ENCODE results near the gene TMEM181.
"Not testable (repeated sequence)": the region's sequence is repeated elsewhere in the genome, so short reads cannot be mapped to it uniquely, and the experiment has no call there.

TMEM181 gene

GRCh38 chr6:158631678-158632537 is 72.0 kb downstream of the TMEM181 start:
- H3K27ac ChIP-seq (ENCODE audit: low read depth, low read length, severe bottlenecking), result peak overlapping the region; percentile 57
- peaks cover 11% of the 10 kb centered on the region for H3K4me1 ChIP-seq (ENCODE audit: control insufficient read depth, insufficient read depth, low read length, poor library complexity, severe bottlenecking)
- 86 to 90% methylated on average over 11 to 16 of the region's 19 CpGs for WGBS, 2 experiments (ENCODE audit: insufficient coverage in 2 of 2)
- peaks cover 71% of the 10 kb centered on the region for H3K36me3 ChIP-seq (ENCODE audit: control insufficient read depth, insufficient read depth, low read length)
- no peaks in the 10 kb centered on the region for H3K9me3 ChIP-seq (ENCODE audit: control insufficient read depth, low read length)
- no peak overlapping the region for H3K4me3 ChIP-seq (ENCODE audit: extremely low read depth, insufficient read depth, low read length, poor library complexity, severe bottlenecking)

- peak overlapping the region; percentile 57 for H3K27ac ChIP-seq (ENCODE audit: low read depth, low read length, severe bottlenecking)
- peaks cover 11% of the 10 kb centered on the region for H3K4me1 ChIP-seq (ENCODE audit: control insufficient read depth, insufficient read depth, low read length, poor library complexity, severe bottlenecking)
- peaks cover 72% of the 10 kb centered on the region for H3K36me3 ChIP-seq (ENCODE audit: control insufficient read depth, insufficient read depth, low read length)
- not testable (repeated sequence) for H3K4me3 ChIP-seq (ENCODE audit: extremely low read depth, insufficient read depth, low read length, poor library complexity, severe bottlenecking); H3K9me3 ChIP-seq (ENCODE audit: control insufficient read depth, low read length)
- no CpG with 5 or more reads among the region's 3 CpGs for WGBS, 2 experiments (ENCODE audit: insufficient coverage in 2 of 2)
Observed at GRCh38 chr6:158632538-158633119, 72.7 kb downstream of the TMEM181 start.

- H3K4me1 ChIP-seq (ENCODE audit: control insufficient read depth, insufficient read depth, low read length, poor library complexity, severe bottlenecking), result peaks cover 11% of the 10 kb centered on the region
- no peak overlapping the region for H3K4me3 ChIP-seq (ENCODE audit: extremely low read depth, insufficient read depth, low read length, poor library complexity, severe bottlenecking)
- 95 to 98% methylated on average over 9 to 11 of the region's 11 CpGs for WGBS, 2 experiments (ENCODE audit: insufficient coverage in 2 of 2)
- H3K36me3 ChIP-seq (ENCODE audit: control insufficient read depth, insufficient read depth, low read length), result peaks cover 69% of the 10 kb centered on the region
- no peaks in the 10 kb centered on the region for H3K9me3 ChIP-seq (ENCODE audit: control insufficient read depth, low read length)
- no peak overlapping the region for H3K27ac ChIP-seq (ENCODE audit: low read depth, low read length, severe bottlenecking)
Observed at GRCh38 chr6:158633127-158633526, 73.2 kb downstream of the TMEM181 start.

GRCh38 chr6:158634695-158635426 is 75.0 kb downstream of the TMEM181 start:
- peaks cover 11% of the 10 kb centered on the region for H3K4me1 ChIP-seq (ENCODE audit: control insufficient read depth, insufficient read depth, low read length, poor library complexity, severe bottlenecking)
- no peak overlapping the region for H3K27ac ChIP-seq (ENCODE audit: low read depth, low read length, severe bottlenecking)
- WGBS, 2 experiments (ENCODE audit: insufficient coverage in 2 of 2), result 67 to 100% methylated on average over 1 of the region's 6 CpGs
- no peaks in the 10 kb centered on the region for H3K9me3 ChIP-seq (ENCODE audit: control insufficient read depth, low read length)
- H3K36me3 ChIP-seq (ENCODE audit: control insufficient read depth, insufficient read depth, low read length), result peaks cover 61% of the 10 kb centered on the region
- H3K4me3 ChIP-seq (ENCODE audit: extremely low read depth, insufficient read depth, low read length, poor library complexity, severe bottlenecking), result no peak overlapping the region

GRCh38 chr6:158635427-158636073 is 75.7 kb downstream of the TMEM181 start:
- peaks cover 54% of the 10 kb centered on the region for H3K36me3 ChIP-seq (ENCODE audit: control insufficient read depth, insufficient read depth, low read length)
- H3K9me3 ChIP-seq (ENCODE audit: control insufficient read depth, low read length), result no peaks in the 10 kb centered on the region
- peaks cover 13% of the 10 kb centered on the region for H3K4me1 ChIP-seq (ENCODE audit: control insufficient read depth, insufficient read depth, low read length, poor library complexity, severe bottlenecking)
- no peak overlapping the region for H3K4me3 ChIP-seq (ENCODE audit: extremely low read depth, insufficient read depth, low read length, poor library complexity, severe bottlenecking)
- H3K27ac ChIP-seq (ENCODE audit: low read depth, low read length, severe bottlenecking), result no peak overlapping the region
- 97 to 100% methylated on average over 2 to 3 of the region's 7 CpGs for WGBS, 2 experiments (ENCODE audit: insufficient coverage in 2 of 2)

GRCh38 chr6:158636778-158637177 is 76.9 kb downstream of the TMEM181 start:
- H3K4me1 ChIP-seq (ENCODE audit: control insufficient read depth, insufficient read depth, low read length, poor library complexity, severe bottlenecking), result peaks cover 12% of the 10 kb centered on the region
- no peak overlapping the region for H3K4me3 ChIP-seq (ENCODE audit: extremely low read depth, insufficient read depth, low read length, poor library complexity, severe bottlenecking)
- WGBS, 2 experiments (ENCODE audit: insufficient coverage in 2 of 2), result 98 to 100% methylated on average over 4 to 5 of the region's 8 CpGs
- H3K36me3 ChIP-seq (ENCODE audit: control insufficient read depth, insufficient read depth, low read length), result peaks cover 47% of the 10 kb centered on the region
- H3K9me3 ChIP-seq (ENCODE audit: control insufficient read depth, low read length), result no peaks in the 10 kb centered on the region
- H3K27ac ChIP-seq (ENCODE audit: low read depth, low read length, severe bottlenecking), result no peak overlapping the region

GRCh38 chr6:158638324-158638854 is 78.5 kb downstream of the TMEM181 start:
- WGBS, 2 experiments (ENCODE audit: insufficient coverage in 2 of 2), result 92 to 100% methylated on average over 1 to 2 of the region's 3 CpGs
- Histone ChIP-seq H3K36me3 (ENCODE audit: control insufficient read depth, insufficient read depth, low read length) (peaks cover 49% of the 10 kb centered on the region), H3K9me3 (ENCODE audit: control insufficient read depth, low read length) (no peaks in the 10 kb centered on the region), H3K4me1 (ENCODE audit: control insufficient read depth, insufficient read depth, low read length, poor library complexity, severe bottlenecking) (peaks cover 15% of the 10 kb centered on the region), H3K4me3 (ENCODE audit: extremely low read depth, insufficient read depth, low read length, poor library complexity, severe bottlenecking) (no peak overlapping the region), H3K27ac (ENCODE audit: low read depth, low read length, severe bottlenecking) (no peak overlapping the region)

- WGBS, 2 experiments (ENCODE audit: insufficient coverage in 2 of 2), result 93 to 100% methylated on average over 4 of the region's 5 CpGs
- no peak overlapping the region for H3K27ac ChIP-seq (ENCODE audit: low read depth, low read length, severe bottlenecking)
- H3K4me1 ChIP-seq (ENCODE audit: control insufficient read depth, insufficient read depth, low read length, poor library complexity, severe bottlenecking), result peaks cover 17% of the 10 kb centered on the region
- no peaks in the 10 kb centered on the region for H3K9me3 ChIP-seq (ENCODE audit: control insufficient read depth, low read length)
- H3K4me3 ChIP-seq (ENCODE audit: extremely low read depth, insufficient read depth, low read length, poor library complexity, severe bottlenecking), result no peak overlapping the region
- peaks cover 49% of the 10 kb centered on the region for H3K36me3 ChIP-seq (ENCODE audit: control insufficient read depth, insufficient read depth, low read length)
Observed at GRCh38 chr6:158639056-158639455, 79.2 kb downstream of the TMEM181 start.

GRCh38 chr6:158640519-158640918 is 80.6 kb downstream of the TMEM181 start:
- Histone ChIP-seq H3K9me3 (ENCODE audit: control insufficient read depth, low read length) (no peaks in the 10 kb centered on the region), H3K4me1 (ENCODE audit: control insufficient read depth, insufficient read depth, low read length, poor library complexity, severe bottlenecking) (peaks cover 20% of the 10 kb centered on the region), H3K36me3 (ENCODE audit: control insufficient read depth, insufficient read depth, low read length) (peaks cover 42% of the 10 kb centered on the region), H3K4me3 (ENCODE audit: extremely low read depth, insufficient read depth, low read length, poor library complexity, severe bottlenecking) (no peak overlapping the region), H3K27ac (ENCODE audit: low read depth, low read length, severe bottlenecking) (no peak overlapping the region)
- 85 to 96% methylated on average over 2 of the region's 2 CpGs for WGBS, 2 experiments (ENCODE audit: insufficient coverage in 2 of 2)

GRCh38 chr6:158642097-158642601 is 82.3 kb downstream of the TMEM181 start:
- H3K4me3 ChIP-seq (ENCODE audit: extremely low read depth, insufficient read depth, low read length, poor library complexity, severe bottlenecking), result no peak overlapping the region
- WGBS, 2 experiments (ENCODE audit: insufficient coverage in 2 of 2), result 80 to 91% methylated on average over 5 of the region's 8 CpGs
- H3K36me3 ChIP-seq (ENCODE audit: control insufficient read depth, insufficient read depth, low read length), result peaks cover 28% of the 10 kb centered on the region
- no peak overlapping the region for H3K27ac ChIP-seq (ENCODE audit: low read depth, low read length, severe bottlenecking)
- no peaks in the 10 kb centered on the region for H3K9me3 ChIP-seq (ENCODE audit: control insufficient read depth, low read length)
- peaks cover 20% of the 10 kb centered on the region for H3K4me1 ChIP-seq (ENCODE audit: control insufficient read depth, insufficient read depth, low read length, poor library complexity, severe bottlenecking)

Measured in mesodermal cell (in vitro differentiated cells).